GM12878 (cell line): ENCODE results near the gene CDK16. TPM values are rescaled to one million over a fixed set of nuclear protein-coding genes. Genes with fewer than 3 reads are reported as not detected.

ENCODE experiments used
- FOXM1 ChIP-seq: IDR thresholded peaks from 2 replicates; pipeline ENCODE4 v1.6.1; 2012; ENCODE audit warnings: low read depth, mild to moderate bottlenecking, inconsistent platforms, low read length, moderate library complexity
- REST ChIP-seq: IDR thresholded peaks from 2 replicates; pipeline ENCODE4 v1.6.1; 2012; ENCODE audit warnings: mild to moderate bottlenecking, low read depth, low read length
- RUNX3 ChIP-seq: IDR thresholded peaks from 2 replicates; pipeline ENCODE4 v1.6.1; 2012; ENCODE audit warnings: low read length, inconsistent platforms
- YBX1 ChIP-seq: fragments of 450-650 bp; IDR thresholded peaks from 2 replicates; pipeline ENCODE4 v1.6.1; 2016; ENCODE audit warnings: antibody characterized with exemption
- polyA plus RNA-seq, 11 experiments: library from polyadenylated mRNA; depleted of rRNA in 4 of 11; unstranded in 6 of 11; stranded (reverse) in 5 of 11; fragments of >200 nt; fragmentation: Nextera tagmentation in 4 of 11; fragmentation: Illumina TruSeq in 1 of 11; extraction: Ambion mirVana in 4 of 11; extraction: Trizol in 1 of 11; gene quantifications; 1 replicate in 1 of 11; 2 replicates in 10 of 11; pipeline versions ENCODE4 v1.2.1 to v1.2.3, GENCODE V29; 2011 to 2016; ENCODE audit warnings: inconsistent platforms in 2 of 11, missing spikeins in 2 of 11, low read depth in 1 of 11
- total RNA-seq, 4 experiments: library from RNA; depleted of rRNA in 3 of 4; stranded (reverse); fragments of >200 nt in 3 of 4; fragmentation: Illumina TruSeq in 1 of 4; extraction: Trizol in 1 of 4; gene quantifications; 2 replicates each; pipeline versions ENCODE4 v1.2.1 to v1.2.3, GENCODE V29; 2013 to 2021
- TF ChIP-seq, protein P1 (sequence below): fragments of 450-650 bp; formaldehyde crosslinking; IDR thresholded peaks from 2 replicates; pipeline ENCODE4 v1.5.0; 2022; ENCODE audit warnings: mild to moderate bottlenecking, missing genetic modification characterization

Gene CDK16
- total and polyA plus RNA-seq, 10 of the 15 experiments (the other 5 are each of a cell fraction or from before 2014, with no cell fraction given), result 2.4 to 75.1 (median 48.2) TPM

- TF ChIP-seq, protein P1, sequence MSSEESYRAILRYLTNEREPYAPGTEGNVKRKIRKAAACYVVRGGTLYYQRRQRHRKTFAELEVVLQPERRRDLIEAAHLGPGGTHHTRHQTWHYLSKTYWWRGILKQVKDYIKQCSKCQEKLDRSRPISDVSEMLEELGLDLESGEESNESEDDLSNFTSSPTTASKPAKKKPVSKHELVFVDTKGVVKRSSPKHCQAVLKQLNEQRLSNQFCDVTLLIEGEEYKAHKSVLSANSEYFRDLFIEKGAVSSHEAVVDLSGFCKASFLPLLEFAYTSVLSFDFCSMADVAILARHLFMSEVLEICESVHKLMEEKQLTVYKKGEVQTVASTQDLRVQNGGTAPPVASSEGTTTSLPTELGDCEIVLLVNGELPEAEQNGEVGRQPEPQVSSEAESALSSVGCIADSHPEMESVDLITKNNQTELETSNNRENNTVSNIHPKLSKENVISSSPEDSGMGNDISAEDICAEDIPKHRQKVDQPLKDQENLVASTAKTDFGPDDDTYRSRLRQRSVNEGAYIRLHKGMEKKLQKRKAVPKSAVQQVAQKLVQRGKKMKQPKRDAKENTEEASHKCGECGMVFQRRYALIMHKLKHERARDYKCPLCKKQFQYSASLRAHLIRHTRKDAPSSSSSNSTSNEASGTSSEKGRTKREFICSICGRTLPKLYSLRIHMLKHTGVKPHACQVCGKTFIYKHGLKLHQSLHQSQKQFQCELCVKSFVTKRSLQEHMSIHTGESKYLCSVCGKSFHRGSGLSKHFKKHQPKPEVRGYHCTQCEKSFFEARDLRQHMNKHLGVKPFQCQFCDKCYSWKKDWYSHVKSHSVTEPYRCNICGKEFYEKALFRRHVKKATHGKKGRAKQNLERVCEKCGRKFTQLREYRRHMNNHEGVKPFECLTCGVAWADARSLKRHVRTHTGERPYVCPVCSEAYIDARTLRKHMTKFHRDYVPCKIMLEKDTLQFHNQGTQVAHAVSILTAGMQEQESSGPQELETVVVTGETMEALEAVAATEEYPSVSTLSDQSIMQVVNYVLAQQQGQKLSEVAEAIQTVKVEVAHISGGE, result no peak
- TF ChIP-seq YBX1 (no peak), FOXM1 (no peak), RUNX3 (0 out of 2 replicates have a peak, but pooled peaks have one; percentile 16), REST (no peak)
- TF ChIP-seq, all 136 proteins: peak for 49
Measured at GRCh38 chrX:47218280-47218919, at the start of gene CDK16 (continued).
